ENCODE results near the gene CREBBP.
"Not testable (repeated sequence)": the region's sequence is repeated elsewhere in the genome, so short reads cannot be mapped to it uniquely, and the experiment has no call there.

CREBBP gene

DNA sequence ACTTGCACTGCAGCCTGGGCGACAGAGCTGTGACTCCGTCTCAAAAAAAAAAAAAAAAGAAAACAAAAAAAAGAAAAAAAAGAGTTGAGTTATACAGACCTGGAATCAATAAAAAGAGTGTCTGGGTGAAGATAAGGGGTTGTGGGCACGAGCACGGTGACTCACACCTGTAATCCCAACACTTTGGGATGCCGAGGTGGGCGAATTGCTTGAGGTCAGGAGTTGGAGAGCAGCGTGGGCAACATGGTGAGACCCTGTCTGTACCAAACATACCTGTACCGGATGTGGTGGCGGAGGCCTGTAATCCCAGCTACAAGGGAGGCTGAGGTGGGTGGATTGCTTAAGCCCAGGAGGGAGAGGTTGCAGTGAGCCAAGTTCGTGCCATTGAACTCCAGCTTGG is 161.9 kb downstream of the CREBBP start:
- DNase-seq (ENCODE audit: low spot score) = no peak
- TF ChIP-seq, protein P1, sequence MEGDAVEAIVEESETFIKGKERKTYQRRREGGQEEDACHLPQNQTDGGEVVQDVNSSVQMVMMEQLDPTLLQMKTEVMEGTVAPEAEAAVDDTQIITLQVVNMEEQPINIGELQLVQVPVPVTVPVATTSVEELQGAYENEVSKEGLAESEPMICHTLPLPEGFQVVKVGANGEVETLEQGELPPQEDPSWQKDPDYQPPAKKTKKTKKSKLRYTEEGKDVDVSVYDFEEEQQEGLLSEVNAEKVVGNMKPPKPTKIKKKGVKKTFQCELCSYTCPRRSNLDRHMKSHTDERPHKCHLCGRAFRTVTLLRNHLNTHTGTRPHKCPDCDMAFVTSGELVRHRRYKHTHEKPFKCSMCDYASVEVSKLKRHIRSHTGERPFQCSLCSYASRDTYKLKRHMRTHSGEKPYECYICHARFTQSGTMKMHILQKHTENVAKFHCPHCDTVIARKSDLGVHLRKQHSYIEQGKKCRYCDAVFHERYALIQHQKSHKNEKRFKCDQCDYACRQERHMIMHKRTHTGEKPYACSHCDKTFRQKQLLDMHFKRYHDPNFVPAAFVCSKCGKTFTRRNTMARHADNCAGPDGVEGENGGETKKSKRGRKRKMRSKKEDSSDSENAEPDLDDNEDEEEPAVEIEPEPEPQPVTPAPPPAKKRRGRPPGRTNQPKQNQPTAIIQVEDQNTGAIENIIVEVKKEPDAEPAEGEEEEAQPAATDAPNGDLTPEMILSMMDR (IDR thresholded peaks at IDR 0.05; ENCODE audit: borderline replicate concordance, control extremely low read depth, extremely low read depth, insufficient read depth, missing control alignments) = no peak
- in situ Hi-C loops (cut with MboI; ENCODE audit: low sequenced_read_pairs, unreplicated experiment) = no loop called here

GRCh38 chr16:3718019-3718391 is 162.5 kb downstream of the CREBBP start:
- TF ChIP-seq, protein P1 (IDR thresholded peaks at IDR 0.05; ENCODE audit: borderline replicate concordance, control extremely low read depth, extremely low read depth, insufficient read depth, missing control alignments) = no peak
- in situ Hi-C loops (cut with MboI; ENCODE audit: low sequenced_read_pairs, unreplicated experiment) = no loop called here
- DNase-seq (ENCODE audit: low spot score) = no peak

GRCh38 chr16:3717235-3718018 is 163.1 kb downstream of the CREBBP start, which contains the start of gene TRAP1:
Gene TRAP1, minus strand, starts transcription at chr16:3717524. Its CDS starts 16 bp downstream, at chr16:3717508.
- TF ChIP-seq, protein P1 (IDR thresholded peaks at IDR 0.05; ENCODE audit: borderline replicate concordance, control extremely low read depth, extremely low read depth, insufficient read depth, missing control alignments) = no peak
- in situ Hi-C loops (cut with MboI; ENCODE audit: low sequenced_read_pairs, unreplicated experiment) = no loop called here
- DNase-seq (ENCODE audit: low spot score) = peak; percentile 98

GRCh38 chr16:3716831-3717234 is 163.7 kb downstream of the CREBBP start:
- TF ChIP-seq, protein P1 (IDR thresholded peaks at IDR 0.05; ENCODE audit: borderline replicate concordance, control extremely low read depth, extremely low read depth, insufficient read depth, missing control alignments) = no peak
- in situ Hi-C loops (cut with MboI; ENCODE audit: low sequenced_read_pairs, unreplicated experiment) = no loop called here
- peak; percentile 63 for DNase-seq (ENCODE audit: low spot score)

DNA sequence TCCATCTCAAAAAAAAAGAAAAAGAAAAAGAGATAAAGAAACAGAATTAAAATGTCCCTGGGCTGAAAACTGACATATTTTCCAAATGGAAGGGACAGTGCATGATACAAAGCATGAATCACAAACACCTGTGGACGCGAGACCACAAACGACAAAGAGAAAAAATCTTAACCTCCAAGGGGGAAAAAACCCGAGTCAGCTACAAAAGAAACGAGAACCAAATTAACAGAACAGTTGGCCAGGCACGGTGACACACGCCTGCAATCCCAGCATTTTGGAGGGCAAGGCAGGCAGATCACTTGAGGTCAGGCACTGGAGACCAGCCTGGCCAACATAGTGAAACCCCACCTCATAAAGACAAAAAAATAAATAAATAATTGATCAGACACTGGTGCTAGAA is 165.1 kb downstream of the CREBBP start:
- in situ Hi-C loops (cut with MboI; ENCODE audit: low sequenced_read_pairs, unreplicated experiment) = no loop called here
- TF ChIP-seq, protein P1 (IDR thresholded peaks at IDR 0.05; ENCODE audit: borderline replicate concordance, control extremely low read depth, extremely low read depth, insufficient read depth, missing control alignments) = no peak
- no peak for DNase-seq (ENCODE audit: low spot score)

- in situ Hi-C loops (cut with MboI; ENCODE audit: low sequenced_read_pairs, unreplicated experiment); DNase-seq (ENCODE audit: low spot score): not testable (repeated sequence)
Observed at GRCh38 chr16:3714378-3714777, 166.1 kb downstream of the CREBBP start.

DNA sequence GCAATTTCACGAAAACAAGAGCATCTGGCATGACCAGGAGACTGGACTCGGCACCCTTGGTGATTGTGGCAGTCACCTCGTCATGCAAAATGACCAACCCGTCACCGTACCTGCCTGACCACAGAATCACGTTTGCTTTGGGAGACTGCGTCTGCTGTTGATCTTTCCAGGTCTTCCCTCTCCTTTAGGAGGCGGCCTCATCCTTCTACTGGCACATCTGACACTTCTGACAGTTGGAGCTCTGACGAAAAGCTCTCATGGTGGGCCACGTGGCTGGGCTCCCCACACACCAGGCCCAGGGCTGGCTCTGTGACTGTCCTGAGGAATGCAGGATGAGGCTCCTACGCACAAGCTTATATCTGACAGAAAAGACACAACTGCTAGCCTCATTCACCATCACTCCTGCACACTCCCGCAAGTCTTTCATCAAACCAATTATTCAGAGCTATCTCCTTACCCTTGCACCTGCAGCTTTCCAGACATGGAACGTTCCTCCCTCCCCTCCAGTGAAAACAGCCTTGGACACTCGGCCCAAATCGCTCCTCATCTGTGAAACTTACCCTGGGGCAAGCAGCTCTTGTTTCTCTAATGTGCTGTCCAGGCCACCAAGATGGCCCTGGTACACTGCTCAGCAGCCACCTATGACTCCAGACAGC is 166.8 kb downstream of the CREBBP start:
- TF ChIP-seq, protein P1 (IDR thresholded peaks at IDR 0.05; ENCODE audit: borderline replicate concordance, control extremely low read depth, extremely low read depth, insufficient read depth, missing control alignments) = no peak
- DNase-seq (ENCODE audit: low spot score) = no peak
- in situ Hi-C loops (cut with MboI; ENCODE audit: low sequenced_read_pairs, unreplicated experiment) = no loop called here

Data from GM13976 (cell line).